Measurements from ENCODE around the gene CMKLR1.

Gene CMKLR1

DNA sequence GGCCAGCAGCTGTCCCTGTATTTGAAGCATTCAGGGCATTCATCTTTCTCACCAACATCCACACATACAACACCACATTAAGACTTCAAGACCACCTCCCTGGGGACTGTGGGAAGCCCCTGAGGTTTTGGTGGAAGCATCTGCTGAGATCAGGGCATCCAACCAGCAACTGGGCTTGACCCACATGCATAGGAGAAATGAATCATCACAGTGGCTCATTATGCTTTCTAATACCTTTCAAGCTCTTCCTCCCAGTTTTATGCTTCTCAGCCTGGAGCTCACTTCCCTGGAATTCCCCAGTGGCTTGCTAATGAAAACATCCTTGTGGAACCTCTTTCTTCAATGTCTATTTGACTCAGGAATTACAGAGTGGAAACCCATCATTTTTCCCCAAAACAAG lies 21.4 kb upstream of the CMKLR1 start:
- DNase-seq = no peak

DNA sequence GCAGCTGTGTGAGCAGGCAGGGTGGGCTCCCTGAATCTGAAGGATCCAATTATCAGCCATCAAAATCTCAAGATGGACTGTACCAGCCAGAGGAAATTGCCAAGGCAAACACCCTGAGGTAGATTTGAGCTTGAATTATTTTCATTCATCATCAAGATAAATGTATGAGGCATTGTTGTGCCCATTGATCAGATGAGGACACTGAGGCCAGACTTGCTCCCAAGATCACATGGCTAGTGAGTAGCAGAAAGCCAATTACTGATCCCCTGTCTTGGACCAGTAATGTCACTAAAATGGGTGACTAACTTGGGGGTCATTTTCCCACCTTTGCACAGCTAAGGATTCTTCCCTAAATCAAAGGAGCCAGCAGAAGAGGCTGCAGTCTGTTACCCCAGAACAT lies 20.9 kb upstream of the CMKLR1 start:
- DNase-seq = no peak

DNA sequence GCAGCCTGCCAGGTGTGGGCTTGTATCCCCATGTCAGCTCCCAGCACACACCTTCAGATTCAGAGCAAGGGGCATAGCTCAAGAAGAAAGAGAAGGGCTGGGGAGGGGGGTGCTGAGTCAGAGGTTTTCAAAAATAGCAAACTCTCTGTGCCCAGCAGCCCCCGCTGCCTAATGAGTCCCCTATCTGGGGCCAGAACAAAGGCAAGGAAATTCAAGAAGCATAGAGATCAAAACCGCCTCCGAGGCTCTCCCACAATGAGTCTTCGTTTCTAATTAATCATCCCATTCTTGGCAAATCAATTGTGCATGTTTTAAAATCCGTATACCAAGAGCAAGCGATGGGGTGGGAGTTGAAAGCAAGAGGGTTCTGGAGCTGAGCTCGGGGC lies 19.5 kb upstream of the CMKLR1 start:
- DNase-seq = no peak

DNA sequence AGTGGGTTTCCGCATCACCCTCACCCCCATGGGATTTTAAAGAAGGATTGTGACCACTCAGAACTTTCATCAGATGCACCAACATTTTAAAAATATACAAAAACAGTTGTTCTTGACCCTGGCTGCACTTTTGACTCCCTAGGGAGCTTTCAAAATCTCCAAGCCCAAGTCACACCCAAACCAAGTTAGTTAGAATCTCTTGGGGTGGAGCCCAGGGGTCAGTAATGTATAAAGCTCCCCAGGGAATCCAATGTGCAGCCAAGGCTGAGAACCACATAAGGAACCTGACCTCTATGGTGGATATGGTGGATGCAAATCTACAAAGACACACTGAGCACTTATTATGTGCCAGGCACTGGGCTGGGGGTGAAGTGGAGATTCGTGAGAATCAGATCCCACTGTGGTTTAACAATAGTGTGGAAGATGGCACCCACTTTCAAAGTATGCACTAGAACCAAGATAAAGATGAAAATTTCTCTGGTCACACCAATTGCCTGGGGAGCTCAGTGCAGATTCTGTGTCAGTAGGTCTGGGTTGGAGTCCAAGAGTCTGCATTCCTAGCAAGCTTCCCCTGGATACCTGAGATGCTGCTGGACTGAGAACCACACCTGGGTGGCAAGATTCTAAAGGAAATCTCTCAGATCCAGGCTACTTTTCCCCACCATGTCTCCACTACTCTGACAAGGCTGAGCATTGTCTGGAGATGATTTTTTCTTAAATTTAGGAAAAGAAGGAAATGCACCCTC lies 18.9 kb upstream of the CMKLR1 start:
- DNase-seq = no peak

DNA sequence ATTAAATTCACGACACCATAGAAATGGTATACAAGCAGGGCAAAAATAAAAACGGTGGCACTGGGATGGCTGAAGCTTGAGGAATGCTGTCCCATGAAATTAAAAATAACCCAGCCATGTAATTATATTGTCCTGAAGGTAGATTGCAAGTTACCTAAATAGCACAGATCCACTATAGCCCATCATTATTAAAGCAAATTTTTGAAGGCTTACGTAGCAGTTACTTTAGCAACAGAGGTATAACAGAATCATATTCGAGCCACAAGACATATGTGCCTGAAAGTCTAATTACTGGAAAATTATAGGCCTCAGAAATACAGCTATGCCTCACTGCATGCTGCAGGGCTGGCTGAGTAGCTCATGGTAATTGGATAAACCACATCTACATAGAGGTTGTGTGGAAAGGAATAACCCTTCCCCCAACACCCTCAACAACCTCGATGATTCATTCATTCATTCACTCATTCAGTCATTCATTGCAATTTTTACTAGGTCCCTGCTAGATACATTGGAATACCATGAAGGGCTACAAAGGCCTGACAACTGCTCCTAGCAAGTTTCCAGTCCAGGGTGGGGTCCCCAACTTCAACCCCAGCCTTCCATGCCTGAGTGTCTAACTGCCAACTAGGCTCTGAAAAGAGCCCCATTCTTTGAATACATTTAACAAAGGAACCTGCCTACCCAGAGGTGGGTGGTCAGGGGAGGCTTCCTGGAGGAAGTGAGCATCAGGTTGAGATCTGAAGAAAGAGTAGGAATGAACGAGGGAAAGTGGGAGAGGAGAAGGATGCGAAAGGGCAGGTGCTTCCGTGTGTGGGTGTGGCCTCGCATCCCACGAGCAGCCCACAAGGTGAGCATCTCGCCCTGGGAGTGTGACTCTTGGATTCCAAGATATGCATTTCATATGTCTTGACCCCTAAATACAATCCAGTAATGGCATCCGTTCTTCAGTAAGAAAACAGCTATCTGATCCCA lies 18.0 kb upstream of the CMKLR1 start:
- no peak for DNase-seq

DNA sequence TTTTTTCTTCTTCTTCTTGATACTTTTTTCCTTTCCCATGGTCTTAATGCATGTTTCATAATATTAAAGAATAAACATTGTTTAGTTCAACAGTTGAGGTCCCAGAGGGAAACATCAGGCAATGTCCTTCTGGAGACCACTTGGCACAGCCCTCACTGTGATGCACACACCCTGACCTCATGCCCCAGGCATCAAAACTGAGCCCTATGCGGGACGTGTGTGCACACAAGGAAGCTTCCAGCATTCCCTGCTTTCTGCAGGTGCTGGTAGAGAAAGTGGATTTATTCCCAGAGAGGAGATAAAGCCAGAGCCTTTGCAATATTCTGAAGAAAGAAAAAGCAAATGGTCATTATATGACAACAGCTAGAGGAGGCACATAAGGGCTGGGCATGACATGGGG lies 16.0 kb upstream of the CMKLR1 start:
- DNase-seq = no peak

DNA sequence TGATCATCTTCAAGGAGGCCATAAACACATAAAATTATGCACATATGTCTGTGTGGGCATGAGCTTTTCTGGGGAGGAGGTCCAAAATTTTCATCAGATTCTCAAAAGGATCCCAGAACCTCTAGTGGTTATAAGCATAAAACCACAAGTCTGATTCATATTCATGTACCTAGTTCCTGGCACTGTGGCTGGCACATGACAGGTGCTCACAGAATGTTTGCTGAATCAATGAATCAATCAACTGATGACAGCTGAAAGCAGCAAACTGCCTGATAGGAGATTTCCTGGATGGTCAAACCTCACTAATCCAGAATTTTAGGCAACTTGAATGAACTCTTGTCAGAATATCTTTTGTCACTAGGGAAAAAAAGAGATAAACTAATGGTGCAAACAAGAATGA lies 13.5 kb upstream of the CMKLR1 start:
- DNase-seq = no peak

DNA sequence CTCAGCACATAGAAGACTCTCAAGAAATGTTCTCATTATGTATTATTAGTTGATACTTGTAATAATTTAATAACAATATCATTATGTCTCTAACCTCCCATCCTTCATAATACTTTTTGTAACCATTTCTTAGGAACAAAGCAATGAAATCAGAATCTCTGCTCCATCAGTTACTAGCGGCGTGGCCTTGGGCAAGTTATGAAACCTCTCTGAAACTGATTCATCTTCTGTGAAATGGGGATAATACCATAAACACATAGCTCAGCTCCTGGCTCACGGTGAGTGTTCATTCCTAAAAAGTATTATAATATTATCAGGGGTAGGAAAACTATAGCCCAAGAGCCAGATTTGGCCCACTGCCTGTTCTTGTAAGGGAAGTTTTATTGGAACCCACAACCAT lies 11.4 kb upstream of the CMKLR1 start:
- no peak for DNase-seq

DNA sequence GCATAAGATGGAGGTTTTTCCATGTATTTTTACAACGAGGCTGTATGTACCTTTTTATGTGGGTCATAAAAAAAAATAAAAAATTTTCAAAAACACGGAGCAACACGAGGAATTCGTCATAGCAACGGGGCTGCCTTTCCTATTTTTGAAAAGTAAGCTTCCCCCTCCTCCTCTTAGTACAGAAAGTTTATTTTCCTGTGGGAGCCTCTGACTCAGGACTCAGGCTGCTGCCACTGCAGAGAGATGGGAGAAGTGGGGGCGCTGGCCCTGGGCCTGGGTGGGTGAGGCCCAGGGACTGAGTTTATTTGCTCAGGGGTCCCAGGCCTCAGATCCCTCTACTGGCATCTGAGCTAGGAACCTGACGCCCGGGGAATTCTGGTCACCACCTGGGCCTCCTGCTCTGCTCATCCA lies 10.2 kb upstream of the CMKLR1 start:
- DNase-seq = no peak

DNA sequence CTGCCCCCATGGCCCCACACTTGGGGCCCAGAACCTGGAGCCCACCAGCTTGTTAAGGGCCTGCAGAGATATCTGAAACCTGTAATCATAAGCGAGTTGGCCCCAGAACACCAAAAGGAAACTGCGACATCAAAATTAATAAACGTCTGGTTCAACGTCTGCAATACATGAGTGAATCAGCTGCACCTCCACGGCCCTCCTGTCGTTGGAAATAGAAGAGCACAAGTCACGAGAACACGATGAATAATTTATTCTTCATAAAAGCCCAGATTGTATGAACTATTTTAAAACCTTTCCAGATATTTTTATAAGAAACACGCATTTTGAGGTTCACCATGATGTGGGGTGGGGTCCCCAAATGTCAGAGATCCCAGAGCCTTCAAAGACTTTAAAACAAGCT lies 9.7 kb upstream of the CMKLR1 start:
- DNase-seq = no peak

DNA sequence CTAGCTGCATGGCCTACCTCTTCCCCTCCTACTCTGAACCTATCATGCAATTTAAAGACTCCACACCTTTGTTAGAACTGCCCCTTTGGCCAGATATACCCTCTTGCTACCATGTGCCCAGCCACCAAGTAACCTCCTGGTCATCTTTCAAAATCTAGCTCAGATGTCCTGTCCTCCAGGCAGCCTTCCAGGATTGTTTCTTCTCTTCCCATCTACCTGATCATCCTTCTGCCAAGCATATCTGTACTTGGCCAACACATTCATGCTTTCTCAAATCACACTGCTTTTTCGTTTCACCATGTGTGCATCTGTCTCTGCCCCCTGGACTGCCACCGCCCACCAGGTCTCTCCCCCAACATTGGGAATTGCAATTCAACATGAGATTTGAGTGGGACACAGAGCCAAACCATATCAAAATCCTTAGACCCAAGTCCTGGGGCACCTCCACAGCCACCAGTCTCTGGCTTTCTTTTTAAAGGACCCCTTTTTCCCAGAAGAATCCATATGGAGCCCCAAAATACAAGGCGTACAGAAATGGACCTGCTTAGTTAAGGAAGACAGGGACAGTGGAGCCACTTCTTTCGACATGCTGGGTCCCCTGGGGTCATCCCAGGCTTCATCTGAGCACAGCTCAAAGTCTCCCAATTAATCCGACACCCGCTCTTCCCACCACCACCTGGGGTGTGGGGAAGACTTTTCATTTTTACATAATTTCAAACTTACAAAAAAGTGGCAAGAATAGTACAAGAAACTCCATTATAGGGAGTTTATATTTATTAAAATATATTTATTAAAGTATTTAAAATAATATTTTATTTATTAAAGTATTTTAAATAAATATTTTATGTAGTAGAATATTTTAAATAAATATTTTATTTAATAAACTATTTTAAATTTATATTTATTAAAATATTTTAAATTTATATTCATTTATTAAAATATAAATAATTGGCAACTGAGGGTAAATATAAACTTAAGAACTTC lies 7.9 kb upstream of the CMKLR1 start:
- no peak for DNase-seq

DNA sequence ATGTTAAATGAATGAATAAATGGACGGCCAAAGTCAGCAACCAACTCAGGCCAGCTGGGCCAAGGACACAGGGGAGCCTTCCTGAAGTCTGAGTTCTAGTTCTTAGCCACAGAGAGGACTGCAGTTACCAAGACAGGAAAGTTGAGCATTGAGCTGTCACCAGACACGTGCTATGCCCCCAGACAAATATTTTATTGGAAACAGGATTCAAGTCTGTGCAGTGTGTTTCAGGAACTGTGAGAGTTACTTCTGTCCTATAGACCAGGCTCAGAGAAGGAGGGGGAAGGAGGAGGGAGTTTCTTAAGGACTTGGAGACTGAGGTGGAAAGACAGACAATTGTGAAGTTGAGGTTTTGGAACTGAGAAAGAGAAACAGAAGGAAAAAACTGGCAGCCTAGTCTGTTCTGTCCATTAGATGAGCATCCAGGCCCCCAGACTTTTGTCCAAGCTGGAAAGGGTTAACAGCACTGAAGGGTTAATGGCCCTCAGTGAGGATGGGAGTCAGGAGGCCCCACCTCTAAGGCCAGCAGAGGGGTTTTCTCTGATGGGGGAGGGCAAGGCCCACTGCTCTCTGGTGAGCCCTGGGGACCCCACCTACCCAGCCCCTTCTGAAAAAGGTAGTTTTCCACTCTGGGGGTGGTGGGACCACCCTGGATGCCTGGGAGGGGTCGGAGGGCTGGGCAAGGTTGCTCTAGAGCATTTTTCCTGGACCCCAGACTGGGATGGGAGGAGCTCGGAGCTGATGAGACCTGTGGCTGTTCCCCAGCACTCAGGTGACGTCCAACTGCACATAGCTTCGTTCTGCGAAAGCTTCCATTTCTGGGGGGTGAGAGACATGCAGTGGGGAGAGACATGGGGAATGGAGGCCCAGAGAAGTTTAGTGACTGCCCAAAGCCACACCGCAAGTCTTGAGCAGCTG lies 6.9 kb upstream of the CMKLR1 start:
- DNase-seq = no peak

DNA sequence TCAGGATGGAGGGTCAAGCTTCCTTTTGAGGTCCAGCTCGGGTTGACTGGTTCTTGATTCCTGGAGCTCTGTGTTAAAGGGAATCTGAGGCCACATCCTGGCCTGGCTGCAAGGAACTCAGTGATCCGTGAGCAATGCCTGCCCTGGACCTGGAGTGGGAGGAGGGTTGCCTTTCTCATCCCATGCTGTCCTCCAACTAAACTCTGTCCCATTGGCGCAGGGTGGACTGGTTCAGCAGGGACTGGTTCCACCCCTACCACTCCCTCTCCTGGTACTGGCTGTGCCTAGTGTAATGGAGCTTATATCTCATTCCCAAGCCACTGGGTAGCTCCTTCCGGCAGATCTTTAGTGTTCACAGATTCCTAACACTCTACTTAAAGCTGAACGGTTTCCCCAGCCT lies 3.9 kb upstream of the CMKLR1 start:
- DNase-seq = no peak

DNA sequence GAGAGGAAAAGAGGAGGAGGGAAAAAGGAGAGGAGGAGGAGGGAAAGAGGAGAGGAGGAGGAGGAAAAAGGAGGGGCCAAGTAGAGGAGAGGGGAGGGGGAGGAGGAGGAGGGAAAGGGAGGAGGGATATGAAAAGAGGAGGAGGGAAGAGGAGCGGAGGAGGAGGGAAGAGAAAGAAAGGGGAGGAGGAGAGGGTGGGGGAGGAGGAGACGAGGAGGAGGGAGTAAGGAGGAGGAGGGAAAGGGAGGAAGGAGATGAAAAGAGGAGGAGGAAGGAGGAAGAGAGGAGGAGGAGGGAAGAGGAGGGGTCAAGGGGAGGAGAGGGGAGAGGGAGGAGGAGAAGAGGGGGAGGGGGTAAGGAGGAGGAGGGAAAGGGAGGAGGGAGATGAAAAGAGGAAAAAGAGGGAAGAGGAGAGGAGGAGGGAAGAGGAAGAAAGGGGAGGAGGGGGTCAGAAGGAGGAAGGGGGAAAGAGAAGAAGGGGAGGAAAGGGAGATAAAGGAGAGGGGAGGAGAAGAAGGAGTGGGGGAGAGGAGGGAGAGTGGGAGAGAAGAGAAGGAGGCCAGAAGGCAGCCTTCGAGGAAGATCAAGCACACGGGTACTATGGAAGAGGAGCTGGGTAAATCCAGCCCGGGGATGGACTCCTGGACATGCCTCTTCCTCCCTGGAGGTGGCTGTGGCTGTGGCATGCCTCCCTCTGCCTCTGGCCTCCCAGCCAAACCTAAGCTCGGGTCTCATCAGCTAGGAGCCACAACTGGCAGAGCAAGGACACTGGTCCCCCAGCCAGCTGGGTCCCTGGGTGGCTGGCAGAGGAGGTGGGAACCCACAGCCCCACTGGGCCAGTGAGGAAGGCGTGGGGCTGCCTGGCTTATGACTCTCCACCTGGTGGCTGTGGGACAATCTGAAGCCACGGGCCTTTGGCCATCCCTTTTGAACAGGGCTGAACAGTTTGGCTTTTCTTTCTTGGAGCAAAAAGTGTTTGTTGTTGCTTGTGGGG lies 3.0 kb upstream of the CMKLR1 start:
- DNase-seq = no peak

DNA sequence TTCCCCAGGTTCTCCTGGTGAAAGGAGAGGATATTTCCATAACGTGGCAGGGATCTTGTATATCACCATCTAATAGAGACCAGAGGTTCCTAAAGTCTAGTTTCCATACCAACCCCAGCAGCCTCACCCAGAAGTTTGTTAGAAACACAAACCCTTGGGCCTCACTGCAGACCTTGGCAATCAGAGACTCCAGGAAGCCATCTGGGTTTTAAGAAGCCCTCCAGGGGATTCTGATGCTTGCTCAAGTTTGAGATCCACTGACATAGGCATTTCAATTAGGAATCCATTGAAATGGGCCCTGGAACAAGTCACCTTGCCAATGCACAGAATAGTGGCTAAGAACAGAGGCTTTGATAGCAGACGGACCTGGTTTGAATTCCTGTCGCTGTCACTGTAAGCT lies 2.2 kb upstream of the CMKLR1 start:
- DNase-seq = no peak

DNA sequence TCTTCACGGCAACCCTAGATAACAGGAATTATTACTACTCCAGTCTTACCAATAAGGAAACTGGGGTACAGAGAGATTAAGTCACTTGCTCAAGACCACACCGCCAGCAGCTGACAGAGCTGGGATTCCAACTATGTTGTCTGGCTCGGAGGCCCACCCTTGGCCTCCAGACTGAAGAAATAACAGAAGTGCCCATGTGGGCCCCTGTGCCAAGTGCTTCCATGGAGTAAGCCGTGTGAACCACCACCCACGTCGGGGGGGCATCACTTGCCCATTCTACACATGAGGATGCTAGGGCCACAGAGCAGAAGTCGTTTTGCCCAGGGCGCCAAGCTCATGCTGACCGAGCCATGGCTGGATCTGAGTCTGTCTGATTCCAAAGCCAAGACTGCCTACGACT lies 926 bp upstream of the CMKLR1 start:
- DNase-seq = no peak

DNA sequence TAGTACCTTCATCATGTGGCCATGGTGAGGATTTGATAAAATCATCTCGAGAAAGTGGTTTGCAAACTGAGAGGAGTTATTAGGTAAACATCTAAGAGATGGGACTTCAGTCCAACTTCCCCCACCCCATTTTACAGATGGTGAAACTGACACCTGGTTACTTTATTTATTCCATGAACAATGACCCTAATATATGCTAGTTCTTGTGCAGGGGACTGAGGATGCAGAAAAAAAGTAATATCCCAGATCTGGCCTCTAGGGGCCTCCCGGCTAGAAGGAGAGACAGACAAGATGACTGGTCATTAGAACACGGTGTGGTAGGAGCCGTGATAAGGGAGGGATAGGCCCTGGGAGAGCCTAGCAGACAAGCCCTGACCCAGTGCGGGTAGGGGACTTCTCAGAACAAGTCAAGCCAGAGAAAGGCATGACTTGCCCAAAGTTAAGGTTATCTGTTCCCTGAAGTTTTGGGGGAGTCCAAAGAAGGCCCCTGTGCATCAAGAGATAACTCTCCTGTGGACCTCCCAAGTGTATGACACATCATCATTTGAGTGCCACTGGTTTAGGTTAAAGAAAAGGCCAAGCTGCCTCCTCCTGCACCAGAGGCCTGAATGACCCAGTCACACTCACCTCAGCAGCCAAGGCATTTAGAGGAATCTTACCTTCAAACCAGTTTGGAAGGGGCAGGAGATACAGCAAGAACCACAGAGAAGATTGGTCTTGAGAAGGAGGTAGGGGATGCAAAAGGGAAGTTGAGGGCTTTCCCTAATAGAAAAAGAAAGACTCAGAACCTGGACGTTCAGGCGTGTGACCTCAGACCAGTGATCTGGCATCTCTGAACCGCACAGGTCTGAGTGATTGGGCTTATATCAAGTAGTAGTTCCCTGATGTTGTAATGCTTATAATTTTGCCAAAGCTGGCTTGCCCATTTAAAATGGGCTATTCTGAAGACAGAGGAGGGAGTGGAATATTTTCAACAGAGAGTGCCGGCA lies 1.6 kb downstream of the CMKLR1 start:
- no peak for DNase-seq

DNA sequence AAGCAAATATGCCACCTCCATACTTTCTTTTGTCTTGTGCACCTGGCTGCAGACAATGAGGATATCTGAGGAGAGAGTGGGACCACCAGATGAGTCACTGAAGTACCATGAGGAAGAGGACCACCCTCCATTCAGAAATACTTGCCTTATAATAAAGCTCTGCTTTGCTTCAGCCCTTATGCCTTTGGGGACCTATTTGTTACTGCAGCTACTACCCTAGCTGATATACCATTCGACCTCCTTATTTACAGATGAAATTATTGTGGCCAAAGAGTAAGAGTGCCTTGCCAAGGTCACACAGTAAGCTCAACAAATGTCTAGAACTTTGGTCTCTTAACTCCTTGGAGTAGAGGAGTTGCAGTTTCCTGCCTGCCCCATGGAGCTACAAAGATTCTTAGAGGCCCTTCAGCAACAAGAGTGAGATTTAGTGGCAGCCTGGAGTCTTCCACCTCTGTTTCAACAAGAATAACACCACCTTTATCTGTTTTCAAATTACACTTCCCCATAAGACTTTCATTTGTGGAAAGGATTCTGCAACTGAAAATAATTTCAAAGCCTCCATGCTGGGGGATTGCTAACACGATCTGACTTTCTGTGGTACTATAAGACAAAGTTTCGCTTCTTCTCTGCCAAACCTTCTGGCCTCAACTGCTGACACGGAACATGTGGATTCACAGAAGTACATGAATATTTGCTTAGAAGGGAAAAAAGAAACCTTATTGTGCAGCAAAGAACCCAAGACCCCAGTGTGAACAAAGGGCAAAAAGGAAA lies 3.6 kb downstream of the CMKLR1 start:
- no peak for DNase-seq

All from NCI-H1436 treated with DMSO at 0.1 percent for 48 hours (cell line).